IMR-90 (cell line): ENCODE data around the gene MTF1.

Experiments
- CEBPB ChIP-seq: IDR thresholded peaks from 2 replicates; pipeline ENCODE4 v1.6.1; 2012; ENCODE audit warnings: low read depth, low read length, improper control_type of control experiment
- MXI1 ChIP-seq: IDR thresholded peaks from 2 replicates; pipeline ENCODE4 v1.6.1; 2012; ENCODE audit warnings: low read depth, mild to moderate bottlenecking, low read length, moderate library complexity, borderline replicate concordance
- NFE2L2 ChIP-seq: fragments of 150-350 bp; IDR thresholded peaks from 2 replicates; pipeline ENCODE4 v1.6.1; 2016; ENCODE audit warnings: low read depth, mild to moderate bottlenecking, low read length
- POLR2A ChIP-seq: IDR thresholded peaks from 2 replicates; pipeline ENCODE4 v1.6.1; 2012; ENCODE audit warnings: mild to moderate bottlenecking, low read depth, low read length
- RAD21 ChIP-seq: IDR thresholded peaks from 2 replicates; pipeline ENCODE4 v1.6.1; 2012; ENCODE audit warnings: low read length, improper control_type of control experiment
- RCOR1 ChIP-seq: IDR thresholded peaks from 2 replicates; pipeline ENCODE4 v1.6.1; 2012; ENCODE audit warnings: mild to moderate bottlenecking, low read length, improper control_type of control experiment; ENCODE audit not compliant: insufficient replicate concordance
- SMC3 ChIP-seq: fragments of 150-350 bp; IDR thresholded peaks from 2 replicates; pipeline ENCODE4 v1.6.1; 2016; ENCODE audit warnings: low read depth, mild to moderate bottlenecking, antibody characterized with exemption, low read length, moderate library complexity
- TF ChIP-seq, protein P1 (sequence below): conservative IDR thresholded peaks from 2 replicates; pipeline ENCODE4 v1.5.1; 2012; ENCODE audit warnings: mild to moderate bottlenecking, low read depth, low read length, improper control_type of control experiment

- no peak for TF ChIP-seq RAD21
- TF ChIP-seq, protein P1, sequence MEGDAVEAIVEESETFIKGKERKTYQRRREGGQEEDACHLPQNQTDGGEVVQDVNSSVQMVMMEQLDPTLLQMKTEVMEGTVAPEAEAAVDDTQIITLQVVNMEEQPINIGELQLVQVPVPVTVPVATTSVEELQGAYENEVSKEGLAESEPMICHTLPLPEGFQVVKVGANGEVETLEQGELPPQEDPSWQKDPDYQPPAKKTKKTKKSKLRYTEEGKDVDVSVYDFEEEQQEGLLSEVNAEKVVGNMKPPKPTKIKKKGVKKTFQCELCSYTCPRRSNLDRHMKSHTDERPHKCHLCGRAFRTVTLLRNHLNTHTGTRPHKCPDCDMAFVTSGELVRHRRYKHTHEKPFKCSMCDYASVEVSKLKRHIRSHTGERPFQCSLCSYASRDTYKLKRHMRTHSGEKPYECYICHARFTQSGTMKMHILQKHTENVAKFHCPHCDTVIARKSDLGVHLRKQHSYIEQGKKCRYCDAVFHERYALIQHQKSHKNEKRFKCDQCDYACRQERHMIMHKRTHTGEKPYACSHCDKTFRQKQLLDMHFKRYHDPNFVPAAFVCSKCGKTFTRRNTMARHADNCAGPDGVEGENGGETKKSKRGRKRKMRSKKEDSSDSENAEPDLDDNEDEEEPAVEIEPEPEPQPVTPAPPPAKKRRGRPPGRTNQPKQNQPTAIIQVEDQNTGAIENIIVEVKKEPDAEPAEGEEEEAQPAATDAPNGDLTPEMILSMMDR: no peak
- no peak for TF ChIP-seq MXI1
- no peak for TF ChIP-seq CEBPB
- TF ChIP-seq POLR2A: no peak
- no peak for TF ChIP-seq NFE2L2
- no peak for TF ChIP-seq RCOR1
- no peak for TF ChIP-seq SMC3
Measured at GRCh38 chr1:37761416-37762095, 97.8 kb downstream of the MTF1 start.
